Limb (tissue), 2 donors: ENCODE measurements around the gene PITPNC1.
A peak's percentile ranks its signal among the peaks of the same experiment; 100 is the strongest.
"Not testable (repeated sequence)": the region's sequence is repeated elsewhere in the genome, so short reads cannot be mapped to it uniquely, and the experiment has no call there.

Experiments used
- DNase-seq, 2 donors: peaks; one replicate each; pipeline ENCODE4 v3.0.0-alpha.2; 2016; ENCODE audit errors: extremely low spot score in 2 of 2

PITPNC1 gene

GRCh38 chr17:67619555-67619954 lies 242.5 kb downstream of the PITPNC1 start:
- DNase-seq, result no peak

- DNase-seq, result no peak
Observed at GRCh38 chr17:67620088-67620487, 243.0 kb downstream of the PITPNC1 start.

- no peak for DNase-seq
Observed at GRCh38 chr17:67620636-67621035, 243.6 kb downstream of the PITPNC1 start.

- no peak for DNase-seq
Observed at GRCh38 chr17:67623767-67624166, 246.7 kb downstream of the PITPNC1 start.

GRCh38 chr17:67624886-67625656 lies 248.0 kb downstream of the PITPNC1 start:
- no peak for DNase-seq

- DNase-seq, result no peak
Observed at GRCh38 chr17:67625971-67626370, 248.9 kb downstream of the PITPNC1 start.

- no peak for DNase-seq
Observed at GRCh38 chr17:67628580-67629013, 251.5 kb downstream of the PITPNC1 start.

GRCh38 chr17:67629971-67630320 lies 252.9 kb downstream of the PITPNC1 start:
- no peak for DNase-seq

- DNase-seq, result not testable (repeated sequence)
Observed at GRCh38 chr17:67630836-67631235, 253.8 kb downstream of the PITPNC1 start.

- no peak for DNase-seq
Observed at GRCh38 chr17:67632141-67632540, 255.1 kb downstream of the PITPNC1 start.

- no peak for DNase-seq
Observed at GRCh38 chr17:67633751-67634211, 256.7 kb downstream of the PITPNC1 start.

- no peak for DNase-seq
Observed at GRCh38 chr17:67635681-67636080, 258.6 kb downstream of the PITPNC1 start.

- DNase-seq, result no peak
Observed at GRCh38 chr17:67636312-67636711, 259.2 kb downstream of the PITPNC1 start.

GRCh38 chr17:67636834-67637520 lies 259.9 kb downstream of the PITPNC1 start:
- DNase-seq, result no peak

- DNase-seq, result no peak
Observed at GRCh38 chr17:67637901-67638641, 261.0 kb downstream of the PITPNC1 start.

GRCh38 chr17:67638871-67639270 lies 261.8 kb downstream of the PITPNC1 start:
- DNase-seq, result no peak

- no peak for DNase-seq
Observed at GRCh38 chr17:67639555-67639954, 262.5 kb downstream of the PITPNC1 start.

GRCh38 chr17:67639979-67640378 lies 262.9 kb downstream of the PITPNC1 start:
- peak in 1 of 2 donors; percentile 63 for DNase-seq

GRCh38 chr17:67642488-67642887 lies 265.4 kb downstream of the PITPNC1 start:
- DNase-seq, result no peak

- DNase-seq, result no peak
Observed at GRCh38 chr17:67644061-67644460, 267.0 kb downstream of the PITPNC1 start.

- DNase-seq, result not testable (repeated sequence)
Observed at GRCh38 chr17:67645195-67645594, 268.1 kb downstream of the PITPNC1 start.

GRCh38 chr17:67646472-67646871 lies 269.4 kb downstream of the PITPNC1 start:
- no peak for DNase-seq
